ENCODE data around the gene PTPRCAP.

The PTPRCAP gene

GRCh38 chr11:67435031-67435726 lies 2.3 kb downstream of the PTPRCAP start:
- Histone ChIP-seq H3K4me2 (ENCODE audit: low read depth, low read length) (no peak overlapping the region), H3K4me3 (ENCODE audit: low read length) (no peak overlapping the region)

GRCh38 chr11:67434395-67434881 lies 3.0 kb downstream of the PTPRCAP start:
- Histone ChIP-seq H3K4me2 (ENCODE audit: low read depth, low read length) (no peak overlapping the region), H3K4me1 (ENCODE audit: low read length) (peaks cover 1% of the 10 kb centered on the region), H3K9ac (ENCODE audit: low read length) (no peak overlapping the region)

More at GRCh38 chr11:67435031-67435726, 2.3 kb downstream of the PTPRCAP start:
- TF ChIP-seq EZH2 (optimal IDR thresholded peaks at IDR 0.05; ENCODE audit: low read depth, low read length) = no peak
- TF ChIP-seq EZH2phosphoT487 (IDR thresholded peaks at IDR 0.05; ENCODE audit: low read length) = no peak
- no peak for TF ChIP-seq CTCF (IDR thresholded peaks at IDR 0.05; ENCODE audit: low read length)
- no peaks in the 10 kb centered on the region for H3K27me3 ChIP-seq (replicated peaks; ENCODE audit: insufficient read depth, low read length)
- no peaks in the 10 kb centered on the region for H3K4me1 ChIP-seq (ENCODE audit: low read length)
- no peaks in the 10 kb centered on the region for H3K9me3 ChIP-seq (replicated peaks; ENCODE audit: insufficient read depth, low read length)
- no peaks in the 10 kb centered on the region for H3K9me2 ChIP-seq (replicated peaks; ENCODE audit: insufficient read depth, low read length)
- H3K27ac ChIP-seq (ENCODE audit: low read length) = no peak overlapping the region
- H4K20me1 ChIP-seq (ENCODE audit: insufficient read depth, low read length) = no peaks in the 10 kb centered on the region
- no peak overlapping the region for H2AFZ ChIP-seq (ENCODE audit: low read length)
- H3F3A ChIP-seq (ENCODE audit: insufficient read depth, low read length) = no peaks in the 10 kb centered on the region
- H3K36me3 ChIP-seq (replicated peaks; ENCODE audit: insufficient read depth, low read length) = no peaks in the 10 kb centered on the region; the same call in 1 of the 2 replicates
- DNase-seq = no peak
- no peak overlapping the region for H3K9ac ChIP-seq (ENCODE audit: low read length)
- H3K79me2 ChIP-seq (ENCODE audit: low read length) = peaks cover 14% of the 10 kb centered on the region

GRCh38 chr11:67433536-67434394 lies 3.7 kb downstream of the PTPRCAP start:
- H3K27ac ChIP-seq (ENCODE audit: low read length) = no peak overlapping the region
- H3K4me1 ChIP-seq (ENCODE audit: low read length) = peaks cover 4% of the 10 kb centered on the region
- H4K20me1 ChIP-seq (ENCODE audit: insufficient read depth, low read length) = no peaks in the 10 kb centered on the region

More at GRCh38 chr11:67434395-67434881, 3.0 kb downstream of the PTPRCAP start:
- H3K9me2 ChIP-seq (replicated peaks; ENCODE audit: insufficient read depth, low read length) = no peaks in the 10 kb centered on the region
- no peaks in the 10 kb centered on the region for H3F3A ChIP-seq (ENCODE audit: insufficient read depth, low read length)
- H3K36me3 ChIP-seq (replicated peaks; ENCODE audit: insufficient read depth, low read length) = no peaks in the 10 kb centered on the region; the same call in 1 of the 2 replicates
- H3K9me3 ChIP-seq (replicated peaks; ENCODE audit: insufficient read depth, low read length) = no peaks in the 10 kb centered on the region
- H3K27me3 ChIP-seq (replicated peaks; ENCODE audit: insufficient read depth, low read length) = no peaks in the 10 kb centered on the region
- TF ChIP-seq EZH2 (optimal IDR thresholded peaks at IDR 0.05; ENCODE audit: low read depth, low read length) (no peak), CTCF (IDR thresholded peaks at IDR 0.05; ENCODE audit: low read length) (no peak), EZH2phosphoT487 (IDR thresholded peaks at IDR 0.05; ENCODE audit: low read length) (no peak)
- no peak for DNase-seq
- peaks cover 21% of the 10 kb centered on the region for H3K79me2 ChIP-seq (ENCODE audit: low read length)
- no peak overlapping the region for H2AFZ ChIP-seq (ENCODE audit: low read length)
- H3K4me3 ChIP-seq (ENCODE audit: low read length) = no peak overlapping the region
- H3K27ac ChIP-seq (ENCODE audit: low read length) = no peak overlapping the region
- H4K20me1 ChIP-seq (ENCODE audit: insufficient read depth, low read length) = no peaks in the 10 kb centered on the region

More at GRCh38 chr11:67433536-67434394, 3.7 kb downstream of the PTPRCAP start:
- H3K36me3 ChIP-seq (replicated peaks; ENCODE audit: insufficient read depth, low read length) = no peaks in the 10 kb centered on the region; the same call in 1 of the 2 replicates
- DNase-seq = no peak
- no peak overlapping the region for H3K4me2 ChIP-seq (ENCODE audit: low read depth, low read length)
- no peak overlapping the region for H2AFZ ChIP-seq (ENCODE audit: low read length)
- no peaks in the 10 kb centered on the region for H3K9me3 ChIP-seq (replicated peaks; ENCODE audit: insufficient read depth, low read length)
- TF ChIP-seq CTCF (IDR thresholded peaks at IDR 0.05; ENCODE audit: low read length) (no peak), EZH2phosphoT487 (IDR thresholded peaks at IDR 0.05; ENCODE audit: low read length) (no peak), EZH2 (optimal IDR thresholded peaks at IDR 0.05; ENCODE audit: low read depth, low read length) (no peak)
- H3K4me3 ChIP-seq (ENCODE audit: low read length) = no peak overlapping the region
- no peaks in the 10 kb centered on the region for H3F3A ChIP-seq (ENCODE audit: insufficient read depth, low read length)
- H3K9ac ChIP-seq (ENCODE audit: low read length) = no peak overlapping the region
- H3K9me2 ChIP-seq (replicated peaks; ENCODE audit: insufficient read depth, low read length) = no peaks in the 10 kb centered on the region
- H3K27me3 ChIP-seq (replicated peaks; ENCODE audit: insufficient read depth, low read length) = no peaks in the 10 kb centered on the region
- H3K79me2 ChIP-seq (ENCODE audit: low read length) = peaks cover 28% of the 10 kb centered on the region

Measured in MM.1S (cell line).